ENCODE data around the gene SEH1L.
"Not testable (repeated sequence)": the region's sequence is repeated elsewhere in the genome, so short reads cannot be mapped to it uniquely, and the experiment has no call there.

The SEH1L gene

GRCh38 chr18:12997330-12997729, 49.5 kb downstream of the SEH1L start:
- not testable (repeated sequence) for H3K9me3 Mint-ChIP-seq, H3K27ac Mint-ChIP-seq
- H3K36me3 Mint-ChIP-seq (ENCODE audit: low read depth), result peaks cover 19% of the 10 kb centered on the region

GRCh38 chr18:12998332-12999060, 50.7 kb downstream of the SEH1L start:
- Mint-ChIP-seq H3K36me3 (ENCODE audit: low read depth) (peaks cover 14% of the 10 kb centered on the region), H3K9me3 (no peaks in the 10 kb centered on the region), H3K27me3 (no peaks in the 10 kb centered on the region), H3K4me1 (ENCODE audit: low read depth) (peaks cover 18% of the 10 kb centered on the region), H3K4me3 (peak overlapping the region; percentile 6), H3K27ac (peak overlapping the region; percentile 70)

More at GRCh38 chr18:12997330-12997729, 49.5 kb downstream of the SEH1L start:
- H3K4me3 Mint-ChIP-seq, H3K27me3 Mint-ChIP-seq: not testable (repeated sequence)
- peaks cover 18% of the 10 kb centered on the region for H3K4me1 Mint-ChIP-seq (ENCODE audit: low read depth)

GRCh38 chr18:13003466-13003896, 55.7 kb downstream of the SEH1L start:
- no peak overlapping the region for H3K4me3 Mint-ChIP-seq
- no peak overlapping the region for H3K27ac Mint-ChIP-seq
- H3K27me3 Mint-ChIP-seq, result no peaks in the 10 kb centered on the region
- no peaks in the 10 kb centered on the region for H3K9me3 Mint-ChIP-seq
- peaks cover 31% of the 10 kb centered on the region for H3K36me3 Mint-ChIP-seq (ENCODE audit: low read depth)
- peaks cover 19% of the 10 kb centered on the region for H3K4me1 Mint-ChIP-seq (ENCODE audit: low read depth)

- H3K36me3 Mint-ChIP-seq (ENCODE audit: low read depth), result peaks cover 38% of the 10 kb centered on the region
- no peak overlapping the region for H3K4me3 Mint-ChIP-seq
- H3K9me3 Mint-ChIP-seq, result no peaks in the 10 kb centered on the region
- no peak overlapping the region for H3K27ac Mint-ChIP-seq
- H3K4me1 Mint-ChIP-seq (ENCODE audit: low read depth), result peaks cover 12% of the 10 kb centered on the region
- H3K27me3 Mint-ChIP-seq, result no peaks in the 10 kb centered on the region
These were observed 56.6 kb downstream of the SEH1L start for GRCh38 chr18:13004396-13004795.

- Mint-ChIP-seq H3K27me3 (no peaks in the 10 kb centered on the region), H3K36me3 (ENCODE audit: low read depth) (peaks cover 36% of the 10 kb centered on the region), H3K27ac (no peak overlapping the region), H3K4me1 (ENCODE audit: low read depth) (peaks cover 7% of the 10 kb centered on the region), H3K9me3 (no peaks in the 10 kb centered on the region), H3K4me3 (no peak overlapping the region)
These were observed 57.5 kb downstream of the SEH1L start for GRCh38 chr18:13005289-13005688.

GRCh38 chr18:13006531-13007247, 58.9 kb downstream of the SEH1L start:
- Mint-ChIP-seq H3K27ac (no peak overlapping the region), H3K4me1 (ENCODE audit: low read depth) (peaks cover 7% of the 10 kb centered on the region), H3K4me3 (no peak overlapping the region), H3K36me3 (ENCODE audit: low read depth) (peaks cover 36% of the 10 kb centered on the region), H3K27me3 (no peaks in the 10 kb centered on the region), H3K9me3 (no peaks in the 10 kb centered on the region)

GRCh38 chr18:13007248-13007560, 59.4 kb downstream of the SEH1L start:
- H3K27me3 Mint-ChIP-seq, result no peaks in the 10 kb centered on the region
- H3K27ac Mint-ChIP-seq, result no peak overlapping the region
- H3K4me1 Mint-ChIP-seq (ENCODE audit: low read depth), result peaks cover 7% of the 10 kb centered on the region
- H3K9me3 Mint-ChIP-seq, result no peaks in the 10 kb centered on the region
- H3K36me3 Mint-ChIP-seq (ENCODE audit: low read depth), result peaks cover 39% of the 10 kb centered on the region
- H3K4me3 Mint-ChIP-seq, result no peak overlapping the region

GRCh38 chr18:13011719-13012118, 63.9 kb downstream of the SEH1L start:
- no peak overlapping the region for H3K4me3 Mint-ChIP-seq
- peaks cover 72% of the 10 kb centered on the region for H3K36me3 Mint-ChIP-seq (ENCODE audit: low read depth)
- no peaks in the 10 kb centered on the region for H3K9me3 Mint-ChIP-seq
- peaks cover 7% of the 10 kb centered on the region for H3K4me1 Mint-ChIP-seq (ENCODE audit: low read depth)
- no peaks in the 10 kb centered on the region for H3K27me3 Mint-ChIP-seq
- no peak overlapping the region for H3K27ac Mint-ChIP-seq

GRCh38 chr18:13014232-13014631, 66.4 kb downstream of the SEH1L start:
- Mint-ChIP-seq H3K4me1 (ENCODE audit: low read depth) (no peaks in the 10 kb centered on the region), H3K27me3 (no peaks in the 10 kb centered on the region)

GRCh38 chr18:13014818-13015217, 67.0 kb downstream of the SEH1L start:
- Mint-ChIP-seq H3K4me1 (ENCODE audit: low read depth) (no peaks in the 10 kb centered on the region), H3K9me3 (no peaks in the 10 kb centered on the region), H3K36me3 (ENCODE audit: low read depth) (peaks cover 66% of the 10 kb centered on the region), H3K27me3 (no peaks in the 10 kb centered on the region), H3K4me3 (no peak overlapping the region), H3K27ac (no peak overlapping the region)

More at GRCh38 chr18:13014232-13014631, 66.4 kb downstream of the SEH1L start:
- Mint-ChIP-seq H3K36me3 (ENCODE audit: low read depth) (peaks cover 69% of the 10 kb centered on the region), H3K27ac (no peak overlapping the region), H3K4me3 (no peak overlapping the region), H3K9me3 (no peaks in the 10 kb centered on the region)

GRCh38 chr18:13017247-13017875, 69.5 kb downstream of the SEH1L start:
- H3K27me3 Mint-ChIP-seq, result no peaks in the 10 kb centered on the region
- no peaks in the 10 kb centered on the region for H3K9me3 Mint-ChIP-seq
- no peaks in the 10 kb centered on the region for H3K4me1 Mint-ChIP-seq (ENCODE audit: low read depth)
- H3K27ac Mint-ChIP-seq, result no peak overlapping the region
- no peak overlapping the region for H3K4me3 Mint-ChIP-seq
- H3K36me3 Mint-ChIP-seq (ENCODE audit: low read depth), result peaks cover 83% of the 10 kb centered on the region

- H3K4me3 Mint-ChIP-seq, result no peak overlapping the region
- H3K4me1 Mint-ChIP-seq (ENCODE audit: low read depth), result no peaks in the 10 kb centered on the region
- H3K27ac Mint-ChIP-seq, result no peak overlapping the region
- no peaks in the 10 kb centered on the region for H3K27me3 Mint-ChIP-seq
- peaks cover 83% of the 10 kb centered on the region for H3K36me3 Mint-ChIP-seq (ENCODE audit: low read depth)
- H3K9me3 Mint-ChIP-seq, result no peaks in the 10 kb centered on the region
These were observed 70.6 kb downstream of the SEH1L start for GRCh38 chr18:13018374-13018773.

GRCh38 chr18:13019301-13019700, 71.5 kb downstream of the SEH1L start:
- peaks cover 83% of the 10 kb centered on the region for H3K36me3 Mint-ChIP-seq (ENCODE audit: low read depth)
- H3K4me3 Mint-ChIP-seq, result no peak overlapping the region
- H3K27ac Mint-ChIP-seq, result no peak overlapping the region
- no peaks in the 10 kb centered on the region for H3K4me1 Mint-ChIP-seq (ENCODE audit: low read depth)
- H3K27me3 Mint-ChIP-seq, result no peaks in the 10 kb centered on the region
- no peaks in the 10 kb centered on the region for H3K9me3 Mint-ChIP-seq

GRCh38 chr18:13022644-13023043, 74.8 kb downstream of the SEH1L start:
- H3K9me3 Mint-ChIP-seq, result no peaks in the 10 kb centered on the region
- H3K36me3 Mint-ChIP-seq (ENCODE audit: low read depth), result peaks cover 79% of the 10 kb centered on the region
- no peak overlapping the region for H3K4me3 Mint-ChIP-seq
- H3K4me1 Mint-ChIP-seq (ENCODE audit: low read depth), result no peaks in the 10 kb centered on the region
- no peak overlapping the region for H3K27ac Mint-ChIP-seq
- H3K27me3 Mint-ChIP-seq, result no peaks in the 10 kb centered on the region

- no peaks in the 10 kb centered on the region for H3K9me3 Mint-ChIP-seq
- H3K4me3 Mint-ChIP-seq, result no peak overlapping the region
- H3K4me1 Mint-ChIP-seq (ENCODE audit: low read depth), result no peaks in the 10 kb centered on the region
- H3K36me3 Mint-ChIP-seq (ENCODE audit: low read depth), result peaks cover 77% of the 10 kb centered on the region
- no peak overlapping the region for H3K27ac Mint-ChIP-seq
- no peaks in the 10 kb centered on the region for H3K27me3 Mint-ChIP-seq
These were observed 77.4 kb downstream of the SEH1L start for GRCh38 chr18:13025233-13025632.

Measured in stimulated activated naive CD8-positive, alpha-beta T cell treated with anti-CD3 and anti-CD28 coated beads, Interleukin-15, Interleukin-2, amounts not matched to agents 100 ng/mL and 50 ng/mL, for 24 hours (primary cell).